GM12891 (cell line): Measurements from ENCODE around the gene TOB1.

Experiments
- PAX5 ChIP-seq: IDR thresholded peaks from 2 replicates; pipeline ENCODE4 v1.6.1; 2011; ENCODE audit warnings: low read length, moderate library complexity, mild to moderate bottlenecking; ENCODE audit not compliant: insufficient read depth, severe bottlenecking
- POLR2A ChIP-seq: IDR thresholded peaks from 2 replicates; pipeline ENCODE4 v1.6.1; 2011; ENCODE audit warnings: low read depth, low read length, control low read depth
- POLR2AphosphoS5 ChIP-seq: IDR thresholded peaks from 2 replicates; pipeline ENCODE4 v1.6.1; 2011; ENCODE audit warnings: low read depth, low read length, control low read depth
- POU2F2 ChIP-seq: IDR thresholded peaks from 2 replicates; pipeline ENCODE4 v1.6.1; 2011; ENCODE audit warnings: low read depth, mild to moderate bottlenecking, control low read depth, low read length, moderate library complexity
- SPI1 ChIP-seq: IDR thresholded peaks from 2 replicates; pipeline ENCODE4 v1.6.1; 2011; ENCODE audit warnings: low read depth, low read length, control low read depth
- TAF1 ChIP-seq: IDR thresholded peaks from 2 replicates; pipeline ENCODE4 v1.6.1; 2011; ENCODE audit warnings: low read depth, low read length, control low read depth

GRCh38 chr17:50831471-50831928, 34.7 kb downstream of the TOB1 start:
- TF ChIP-seq POLR2AphosphoS5: no peak
- TF ChIP-seq SPI1: no peak
- TF ChIP-seq POU2F2: no peak
- no peak for TF ChIP-seq POLR2A
- TF ChIP-seq TAF1: no peak
- TF ChIP-seq PAX5: no peak
